GM18519 (cell line): ENCODE data around the gene ZBTB22.

Experiments used
- ATAC-seq: cut with Tn5 transposase; IDR thresholded peaks from one replicate; pipeline ENCODE4 v1.9.1; 2021; ENCODE audit warnings: mild to moderate bottlenecking, moderate library complexity; ENCODE audit not compliant: unreplicated experiment, low FRiP score

The ZBTB22 gene

DNA sequence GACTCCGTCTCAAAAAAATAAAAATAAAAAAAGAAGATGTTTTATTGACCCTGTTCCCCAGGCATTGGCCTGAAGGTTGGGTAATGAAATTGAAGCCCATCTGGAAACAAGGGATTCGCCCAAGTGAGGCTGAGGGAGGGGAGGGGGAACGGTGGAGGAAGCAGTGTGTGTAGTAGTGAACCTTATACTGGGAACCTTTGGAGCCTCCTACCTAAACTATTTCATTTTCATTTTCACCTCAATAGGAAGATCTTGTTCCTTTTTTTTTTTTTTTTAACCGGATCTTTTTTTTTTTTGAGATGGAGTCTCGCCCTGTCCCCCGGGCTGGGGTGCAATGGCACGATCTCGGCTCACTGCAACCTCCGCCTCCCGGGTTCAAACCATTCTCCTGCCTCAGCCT, 13.2 kb upstream of the ZBTB22 start:
- no peak for ATAC-seq

DNA sequence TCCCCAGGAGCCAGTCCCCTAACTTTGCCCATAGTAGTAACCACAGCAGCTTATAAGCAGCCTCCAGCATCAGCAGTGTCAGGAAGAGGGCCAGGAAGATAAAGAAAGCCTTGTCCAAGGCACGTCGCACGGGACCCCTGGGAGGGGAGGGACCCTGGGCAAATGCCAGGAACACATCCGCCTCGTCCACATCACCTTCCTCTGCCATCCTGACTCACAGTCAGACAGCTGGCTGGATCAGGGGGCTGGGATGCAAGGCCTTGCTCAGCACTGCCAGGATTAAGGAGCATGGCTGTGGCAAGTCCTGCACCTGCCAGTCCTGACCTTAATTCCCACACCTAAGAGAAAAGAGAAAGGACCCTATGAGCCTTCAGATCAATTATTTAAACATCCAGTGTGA, 11.5 kb upstream of the ZBTB22 start:
- no peak for ATAC-seq

DNA sequence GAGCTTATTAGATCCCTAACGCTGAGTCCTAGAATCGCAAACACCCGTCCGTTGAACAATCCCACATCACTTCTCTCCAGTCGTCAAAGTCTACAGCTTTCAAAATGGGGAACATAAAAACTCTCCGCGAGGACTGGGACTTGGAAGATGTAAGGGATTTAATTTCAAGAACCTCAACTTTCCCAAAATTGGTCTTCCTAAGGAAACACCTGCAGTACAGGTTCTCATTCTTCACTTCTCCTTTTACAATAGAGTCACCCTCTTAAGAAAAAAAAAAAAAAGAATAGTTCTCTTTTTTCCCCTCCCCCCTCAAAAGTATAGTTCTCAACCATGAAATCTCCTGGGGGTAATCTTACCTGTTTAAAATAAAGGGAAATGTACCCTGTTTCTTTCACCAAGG, 6.6 kb upstream of the ZBTB22 start:
- no peak for ATAC-seq

DNA sequence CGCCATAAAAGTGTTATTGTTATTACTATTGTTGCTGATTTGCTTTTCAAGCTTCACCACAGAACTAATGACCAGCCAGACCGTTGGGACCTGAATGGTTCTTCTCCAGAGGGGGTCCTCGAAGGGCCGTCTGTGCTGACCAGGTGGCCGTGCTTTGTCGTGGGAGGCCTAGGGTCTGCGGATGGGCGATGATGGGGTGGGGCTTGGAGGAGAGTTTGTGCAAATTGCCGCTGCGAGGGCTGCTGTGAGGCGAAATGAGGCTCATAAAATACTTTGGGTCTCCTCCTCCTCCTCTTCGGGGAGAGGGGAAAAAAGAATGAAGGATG, 6.0 kb upstream of the ZBTB22 start:
- no peak for ATAC-seq

DNA sequence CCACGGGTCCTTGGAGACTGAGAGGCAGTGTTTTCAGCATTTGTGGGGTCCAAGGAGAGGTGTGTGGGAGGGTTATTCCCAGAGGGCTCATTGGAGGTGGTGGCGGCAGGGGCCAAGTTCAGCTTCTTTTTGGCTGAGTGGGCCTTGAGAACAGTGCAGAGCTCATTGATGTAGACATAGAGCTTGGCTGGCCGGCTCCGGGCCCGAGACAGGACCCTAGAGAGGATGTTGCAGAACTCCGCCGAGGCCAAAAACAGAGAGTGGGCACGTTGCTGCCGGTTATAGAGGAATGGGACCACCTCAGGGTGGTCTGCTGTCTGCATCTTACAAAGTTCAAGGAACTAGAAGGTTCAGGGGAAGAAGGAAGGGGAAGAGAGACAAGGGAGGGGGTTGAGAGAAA, 3.7 kb upstream of the ZBTB22 start:
- no peak for ATAC-seq

DNA sequence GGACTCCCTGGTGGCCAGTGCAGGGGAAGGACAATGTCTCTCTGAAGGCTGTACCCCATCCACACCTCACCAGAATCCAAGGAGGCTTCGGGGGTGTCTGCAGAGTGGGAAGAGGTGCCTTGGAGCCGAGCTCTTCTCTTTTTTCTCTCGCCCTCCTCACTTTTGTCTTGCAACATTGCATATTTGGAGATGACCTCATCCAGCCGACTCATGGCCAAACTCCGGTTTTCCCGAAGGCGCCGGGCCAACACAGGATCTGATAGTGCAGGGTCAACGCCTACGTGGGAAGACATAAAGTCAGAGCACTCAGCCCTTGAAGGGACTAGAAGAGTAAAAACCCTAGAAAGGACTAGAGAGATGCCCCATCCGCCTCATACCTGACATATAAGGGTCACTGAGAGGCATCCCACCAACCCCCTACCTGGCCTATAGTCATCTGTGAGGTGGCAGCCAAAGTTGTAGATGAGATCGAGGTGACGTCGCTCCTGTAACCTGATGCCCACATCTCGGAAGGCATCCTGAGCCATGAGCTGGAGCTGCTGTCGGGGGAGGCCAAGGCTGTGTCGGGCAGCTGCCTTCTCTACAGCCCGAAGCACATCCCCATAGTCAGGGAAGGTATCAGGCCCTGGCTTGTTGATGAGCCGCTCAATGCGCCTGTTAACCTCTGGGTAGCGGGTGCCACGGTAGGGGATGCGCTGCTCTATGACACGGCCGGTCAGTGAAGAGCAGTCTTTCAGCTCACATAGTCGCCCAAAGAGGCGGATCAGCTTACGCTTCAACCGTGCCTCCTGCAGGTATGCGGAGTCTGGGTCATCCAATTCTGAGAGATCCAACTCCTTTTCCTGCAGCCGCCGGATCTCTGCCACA, 3.0 kb upstream of the ZBTB22 start:
- ATAC-seq, result no peak

DNA sequence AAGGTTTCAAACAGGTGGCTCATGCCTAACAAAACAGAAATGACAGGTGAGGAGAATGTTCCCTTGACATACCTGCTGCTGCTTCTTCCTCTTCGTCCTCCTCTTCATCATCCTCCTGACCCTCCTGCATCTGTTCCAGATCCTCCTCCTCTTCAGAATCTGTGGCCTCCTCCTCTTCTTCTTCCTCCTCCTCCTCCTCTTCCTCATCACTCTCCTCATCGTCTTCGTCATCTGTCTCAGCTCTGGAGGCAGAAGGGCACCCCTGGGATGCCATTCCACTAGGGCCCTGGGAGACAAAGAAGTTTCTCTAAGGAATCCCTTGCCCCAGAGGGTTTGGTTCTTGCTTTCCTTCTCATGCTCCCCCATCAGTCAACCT, 2.4 kb upstream of the ZBTB22 start:
- ATAC-seq, result no peak

DNA sequence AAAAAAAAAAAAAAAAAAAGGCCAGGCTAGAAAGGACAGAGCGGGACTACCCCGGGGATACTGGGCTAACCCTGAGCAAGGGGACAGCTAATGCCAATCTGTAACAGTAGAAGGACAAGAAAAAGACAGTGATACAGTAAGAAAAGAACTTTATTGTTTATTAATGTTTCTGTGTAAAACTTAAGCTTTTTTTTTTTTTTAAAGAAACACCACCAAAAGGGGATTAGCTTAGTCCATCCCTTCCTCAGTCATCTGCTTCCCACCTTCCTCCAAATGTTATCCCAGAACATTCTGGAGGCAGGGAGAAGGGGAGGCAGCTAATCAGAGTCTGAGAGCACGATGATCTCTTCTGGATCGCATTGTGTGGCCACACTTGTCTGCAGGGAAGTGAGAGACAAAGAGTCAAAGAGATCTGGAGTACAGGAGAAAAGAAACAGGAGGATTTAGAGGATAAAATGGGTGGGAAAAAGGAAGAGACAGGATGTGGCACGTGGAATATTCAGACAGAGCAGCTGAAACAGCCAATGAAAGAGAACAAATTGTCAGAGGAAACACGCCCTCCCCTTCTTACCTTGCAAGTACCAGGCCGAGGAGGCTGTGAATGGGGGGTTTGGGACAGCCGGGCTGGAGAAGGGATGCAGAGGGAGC, 1.0 kb upstream of the ZBTB22 start:
- no peak for ATAC-seq

DNA sequence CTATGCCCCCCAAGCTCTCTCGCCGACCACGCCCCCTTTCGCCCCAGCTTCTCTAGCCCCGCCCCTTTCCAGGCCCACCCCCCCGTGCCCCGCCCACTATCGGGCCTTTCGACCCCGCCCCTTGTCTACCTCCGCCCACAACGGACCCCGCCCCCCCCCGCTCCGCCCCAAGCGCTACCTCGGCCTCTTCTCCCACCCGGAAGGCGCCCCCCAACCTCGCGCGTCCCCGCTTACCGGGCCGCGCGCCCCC, 200 bp downstream of the ZBTB22 start:
- ATAC-seq, result no peak

DNA sequence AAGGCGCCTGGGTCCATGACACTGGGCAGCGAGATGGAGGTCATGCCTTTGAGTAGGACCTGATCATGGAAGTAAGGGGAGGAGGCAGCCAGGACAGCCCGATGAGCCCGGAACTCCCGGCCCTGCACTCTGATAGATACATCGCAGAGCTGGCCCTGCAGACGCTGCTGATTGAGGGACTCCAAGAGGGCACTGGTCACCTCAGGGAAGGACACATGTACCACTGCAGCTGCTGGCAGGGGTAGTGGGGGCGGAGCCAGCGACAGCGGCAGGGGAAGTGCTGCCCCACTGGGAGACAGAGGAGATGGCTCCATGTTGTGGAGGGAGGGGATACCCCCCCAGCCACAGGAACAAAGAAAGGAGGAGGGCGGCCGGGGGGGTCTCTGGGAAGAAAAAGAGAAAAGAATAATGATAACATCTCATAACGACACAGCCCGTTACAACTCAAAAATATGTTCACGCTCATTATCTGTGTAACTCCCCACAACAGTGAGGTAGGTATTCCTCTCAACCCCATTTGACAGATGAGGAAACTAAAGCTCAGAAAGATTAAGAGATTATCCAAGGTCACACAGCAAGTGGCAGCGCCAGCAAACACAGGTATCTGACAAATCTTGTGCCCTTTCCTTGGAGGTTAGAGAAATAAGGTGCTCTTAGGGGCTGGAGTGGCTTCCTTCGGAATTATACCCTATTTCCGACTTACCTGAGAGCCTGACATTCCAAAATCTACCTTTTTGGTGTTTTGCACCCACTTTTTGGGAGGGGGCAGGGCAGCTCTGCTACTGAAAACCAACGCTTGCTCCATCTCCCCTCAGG, 733 bp downstream of the ZBTB22 start:
- ATAC-seq, result no peak

DNA sequence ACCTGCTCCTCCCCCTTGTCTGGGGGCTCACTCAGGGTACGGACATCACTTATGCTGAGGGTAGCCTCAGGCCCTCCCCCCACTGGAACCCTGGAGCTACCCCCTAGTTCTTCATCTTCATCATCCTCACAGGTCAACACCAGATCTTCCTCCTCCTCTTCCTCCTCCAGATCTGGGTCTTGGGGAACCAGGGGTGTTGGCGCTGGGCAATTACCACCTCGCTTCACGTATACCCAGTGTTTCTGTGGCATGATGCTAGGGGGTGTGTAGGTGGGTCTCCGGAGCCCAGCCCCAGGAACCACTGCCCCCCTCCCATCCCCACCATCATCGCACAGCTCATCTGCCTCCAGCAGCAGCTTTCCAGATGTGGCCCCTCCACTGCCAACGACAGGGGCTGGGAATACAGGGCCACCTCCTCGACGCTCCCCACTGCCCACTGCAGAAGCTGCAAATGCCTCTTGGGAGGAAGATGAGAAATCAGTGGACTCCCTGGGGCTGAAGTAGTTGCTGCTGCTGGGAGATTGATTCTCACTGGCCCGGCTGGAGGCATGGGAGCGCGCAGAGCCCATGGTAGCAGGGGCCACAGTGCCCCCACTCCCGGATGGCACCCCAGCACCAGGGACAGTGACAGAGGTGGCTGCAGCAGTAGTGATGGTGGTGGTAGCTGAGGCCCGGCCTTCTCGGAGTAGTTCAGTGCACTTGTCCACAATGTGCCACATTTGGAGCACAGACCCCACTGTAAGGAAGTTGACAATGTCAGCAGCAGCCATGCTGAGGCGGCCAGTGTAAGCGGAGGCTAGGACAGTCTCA, 1.5 kb downstream of the ZBTB22 start:
- ATAC-seq, result no peak

DNA sequence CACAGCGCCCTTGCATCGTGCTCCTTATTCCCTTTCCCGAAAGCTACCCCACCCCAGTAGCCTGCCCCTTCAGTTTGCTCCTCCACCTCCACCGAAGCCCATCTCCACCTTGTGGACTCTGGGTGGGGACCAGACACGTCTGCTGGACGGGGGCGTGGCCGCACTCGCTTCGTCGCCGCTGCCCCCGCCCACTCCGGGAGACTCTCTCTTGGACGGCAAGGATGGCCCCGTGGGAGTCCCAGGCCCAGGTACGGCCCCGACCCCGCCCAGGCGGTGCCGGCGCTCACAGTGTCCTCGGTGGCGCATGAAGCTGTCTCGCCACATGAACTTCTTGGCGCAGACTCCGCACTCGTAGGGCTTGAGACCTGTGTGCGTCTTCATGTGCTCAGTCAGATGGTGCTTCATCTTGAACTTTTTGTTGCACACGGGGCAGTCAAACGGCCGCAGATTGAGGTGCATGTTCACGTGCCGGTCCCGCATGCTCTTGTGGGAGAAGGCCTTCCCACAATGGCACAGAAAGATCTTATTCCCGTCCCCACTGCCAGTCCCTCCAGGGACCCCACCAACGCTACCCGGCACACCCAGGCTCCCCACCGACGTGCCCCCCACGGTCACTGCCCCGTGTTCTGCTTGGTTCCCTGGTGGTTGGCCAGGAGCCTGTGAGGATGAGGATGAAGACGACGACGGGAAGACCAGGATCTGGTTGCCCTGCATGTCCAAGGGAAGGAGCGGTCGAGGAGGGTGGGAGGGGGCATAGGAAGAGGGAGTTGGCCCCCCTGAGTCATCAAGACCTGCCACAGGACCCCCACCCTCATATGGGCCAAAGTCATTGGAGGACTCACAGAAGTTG, 2.4 kb downstream of the ZBTB22 start:
- ATAC-seq, result no peak

DNA sequence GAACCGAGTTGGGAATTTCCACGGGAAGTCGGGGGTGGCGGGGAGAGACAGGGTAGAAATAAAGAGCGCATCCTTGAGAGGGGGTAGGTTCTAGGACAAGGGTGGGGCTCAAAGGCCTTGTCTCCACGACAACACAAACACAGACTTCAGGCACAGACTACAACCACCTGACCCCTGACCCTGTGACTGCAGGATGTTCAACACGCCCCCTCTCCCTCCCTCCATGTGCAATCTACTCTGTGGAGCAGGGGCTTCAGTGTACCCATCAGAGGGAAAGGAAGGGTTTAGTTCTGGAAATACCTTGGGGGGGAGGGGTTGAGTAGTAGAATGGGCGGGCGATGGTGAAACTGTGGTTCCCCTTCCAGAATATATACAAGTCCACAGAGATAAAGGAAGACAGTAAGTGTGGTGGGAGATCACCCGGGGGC, 3.0 kb downstream of the ZBTB22 start:
- no peak for ATAC-seq

DNA sequence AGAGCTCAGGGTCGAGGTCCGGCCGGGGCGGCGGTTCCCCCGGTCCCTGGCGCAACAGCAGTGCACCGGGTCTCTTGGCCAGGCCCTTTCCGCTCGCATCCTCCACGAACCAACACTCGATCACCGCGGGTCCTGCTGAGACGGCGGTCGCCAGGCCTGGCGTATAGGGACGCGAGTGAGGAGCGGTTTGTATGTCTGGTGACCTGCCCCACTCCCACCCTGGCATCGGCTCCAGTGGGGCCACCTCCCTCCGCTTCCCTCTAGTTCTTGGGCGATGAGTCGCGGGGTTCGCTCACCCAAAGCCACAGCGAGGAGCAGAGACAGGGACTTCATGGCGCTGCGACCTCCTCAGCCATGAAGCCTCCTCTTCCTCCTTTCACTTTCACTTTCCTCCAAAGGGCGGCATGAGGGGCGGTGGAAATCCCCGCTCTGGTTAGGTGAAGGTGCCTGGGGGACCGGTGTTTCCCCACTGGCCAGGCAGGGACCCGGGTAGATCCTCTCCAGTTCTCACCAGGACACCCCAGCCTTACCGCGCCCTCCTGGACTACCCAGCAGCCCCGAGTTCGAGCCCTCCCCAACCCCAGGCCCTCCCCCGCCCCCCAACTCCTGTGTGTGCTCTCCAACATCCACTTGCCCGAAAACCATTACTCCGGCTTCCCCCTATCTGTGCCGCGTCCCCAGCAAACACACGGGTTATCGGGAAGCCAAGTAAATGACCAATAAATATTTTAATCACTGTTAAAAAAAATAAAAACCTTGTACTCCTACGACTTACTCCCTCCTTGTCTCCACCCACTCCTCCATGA, 3.6 kb downstream of the ZBTB22 start, which contains the start of gene TAPBP:
Gene TAPBP, minus strand, starts transcription at position 370 of the 806 bp plus-strand sequence. Its CDS starts 37 bp downstream, at position 333.
- no peak for ATAC-seq

DNA sequence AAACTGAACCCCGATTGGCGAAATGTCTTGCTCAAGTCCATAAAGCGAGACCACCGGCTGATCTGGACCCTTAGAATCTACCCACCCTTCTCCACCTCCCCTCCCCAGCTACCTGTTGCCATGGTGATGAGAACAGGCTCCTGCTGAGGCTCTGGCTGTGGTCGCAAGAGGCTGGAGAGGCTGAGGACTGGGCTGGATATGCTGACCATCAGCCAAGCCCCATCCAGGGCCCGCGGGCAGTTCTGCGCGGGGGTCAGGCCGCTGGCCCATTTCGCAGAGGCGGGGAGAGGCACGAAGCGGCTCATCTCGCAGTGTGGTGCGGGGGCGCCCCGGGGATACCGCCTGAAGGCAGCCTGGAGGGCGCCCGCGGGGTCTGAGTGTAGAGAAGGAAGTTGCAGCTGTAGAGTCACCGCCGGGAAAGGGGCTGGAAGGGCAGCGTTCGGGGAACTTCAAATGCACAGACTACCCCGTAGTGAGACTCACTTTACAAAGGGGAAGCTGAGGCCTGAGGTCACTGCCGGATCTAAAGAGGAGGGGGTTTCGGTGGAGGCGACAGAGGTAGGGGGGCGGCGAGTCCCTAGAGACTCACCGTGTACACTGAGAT, 4.3 kb downstream of the ZBTB22 start:
- ATAC-seq, result no peak

DNA sequence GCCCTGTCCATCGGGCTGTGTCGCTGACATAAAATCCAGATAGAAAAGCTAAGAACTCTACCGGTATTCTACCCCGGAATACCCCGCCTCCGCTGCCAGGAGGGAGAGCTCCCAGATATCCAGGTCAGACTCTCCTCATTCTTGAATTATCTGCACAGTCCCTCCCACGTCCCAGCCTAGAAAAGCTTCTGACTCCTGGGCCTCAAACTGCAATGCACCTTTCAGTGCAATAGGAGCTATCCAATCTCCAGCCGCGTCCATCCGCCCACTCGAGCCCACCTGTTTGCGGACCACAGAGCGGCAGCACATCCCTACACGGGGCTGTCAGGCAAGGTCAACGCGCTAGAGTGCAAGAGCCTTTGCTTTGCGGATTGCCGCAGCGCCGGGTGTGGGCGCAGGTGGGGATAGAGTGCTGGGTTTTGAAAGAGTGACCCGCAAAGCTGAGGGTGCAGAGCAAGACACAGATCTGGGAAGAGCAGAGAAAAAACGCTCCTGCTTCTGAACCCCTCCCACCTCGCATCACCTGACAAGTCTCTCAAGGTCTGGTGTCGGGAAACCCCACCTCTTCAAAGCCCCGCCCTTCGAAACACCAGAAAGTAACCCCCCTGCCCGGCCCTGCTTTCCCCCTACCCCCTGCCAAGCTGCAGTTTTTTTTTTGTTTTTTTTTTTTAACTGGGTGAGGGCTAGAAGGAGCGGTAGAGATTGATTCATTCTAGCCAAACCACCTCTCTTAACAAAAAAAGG, 5.0 kb downstream of the ZBTB22 start:
- no peak for ATAC-seq

DNA sequence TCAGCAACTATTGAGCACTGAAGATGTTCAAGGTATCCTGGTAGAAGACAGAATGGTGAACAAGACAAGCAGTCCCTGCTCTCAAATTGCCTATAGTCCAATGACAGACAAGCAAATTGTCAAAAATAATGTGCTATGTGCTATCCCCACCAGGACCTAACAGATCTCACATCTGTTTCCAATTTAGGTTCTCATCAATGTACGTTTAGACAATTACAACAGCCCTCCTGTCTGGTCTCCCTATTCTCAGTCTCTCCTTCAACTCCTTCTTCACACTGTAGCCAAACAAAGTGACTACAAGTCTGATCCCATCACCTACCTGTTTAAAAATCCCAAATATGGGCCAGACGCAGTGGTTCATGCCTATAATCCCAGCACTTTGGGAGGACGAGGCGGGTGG, 11.2 kb downstream of the ZBTB22 start:
- no peak for ATAC-seq

DNA sequence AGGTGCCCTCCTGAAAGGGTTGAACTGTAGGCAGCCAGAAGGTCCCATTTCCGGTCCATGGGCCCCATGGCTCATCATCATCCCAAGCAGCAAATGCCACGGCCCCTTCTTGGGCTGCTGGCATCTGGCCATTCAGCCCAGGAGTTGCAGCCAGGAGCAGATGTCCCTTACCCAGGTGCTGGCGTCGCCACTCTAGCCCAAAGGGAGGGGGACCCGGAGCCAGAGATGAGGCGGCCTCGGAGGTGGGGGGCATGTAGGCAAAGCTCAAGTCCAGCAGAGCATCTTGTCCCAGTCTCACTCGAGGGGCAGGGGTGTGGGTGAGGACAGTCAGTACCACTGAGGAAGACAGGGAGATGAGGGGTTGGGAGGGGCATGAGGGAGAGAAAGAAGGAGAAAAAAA, 12.5 kb downstream of the ZBTB22 start:
- no peak for ATAC-seq
